Upper lobe of left lung (tissue), 6 donors: Measurements from ENCODE around the gene PDE4B. TPM values are rescaled to one million over a fixed set of nuclear protein-coding genes. Genes with fewer than 3 reads are reported as not detected.

Source experiments
- ATAC-seq, 2 donors: fragments of 200-7000 bp; cut with Tn5 transposase; one replicate each; pipeline ENCODE4 v1.9.1; 2022; ENCODE audit warnings: mild to moderate bottlenecking in 2 of 2, moderate library complexity in 2 of 2; ENCODE audit not compliant: low FRiP score in 2 of 2
- DNase-seq, 2 donors: peaks; one replicate each; pipeline ENCODE4 v3.0.0-alpha.2; 2019 to 2020
- H3K27ac ChIP-seq, 4 donors: fragments of 200-600 bp; sonication (generic); one replicate each; pipeline ENCODE4 v1.5.1; 2016 to 2019
- H3K27me3 ChIP-seq, 4 donors: fragments of 200-600 bp; sonication (generic); one replicate each; pipeline ENCODE4 v1.5.1; 2017 to 2019
- H3K36me3 ChIP-seq, 4 donors: fragments of 200-600 bp; sonication (generic); one replicate each; pipeline ENCODE4 v1.5.1; 2016 to 2019
- H3K4me1 ChIP-seq, 4 donors: fragments of 200-600 bp; sonication (generic); one replicate each; pipeline ENCODE4 v1.5.1; 2018 to 2019
- H3K4me3 ChIP-seq, 4 donors: fragments of 200-600 bp; sonication (generic); one replicate each; pipeline ENCODE4 v1.5.1; 2017 to 2019; ENCODE audit warnings: mild to moderate bottlenecking in 2 of 4, moderate library complexity in 1 of 4
- H3K9me3 ChIP-seq, 4 donors: fragments of 200-600 bp; sonication (generic); one replicate each; pipeline ENCODE4 v1.5.1; 2018 to 2019
- CTCF ChIP-seq, 6 experiments: fragments of 450-650 bp in 4 of 6; fragments of 200-600 bp in 2 of 6; sonication (generic) in 2 of 6; IDR thresholded peaks; one replicate each; pipeline ENCODE4 v1.5.1; 2016 to 2019; ENCODE audit warnings: antibody characterized with exemption in 6 of 6
- EP300 ChIP-seq, 4 donors: sonication (generic); formaldehyde crosslinking; IDR thresholded peaks; one replicate each; pipeline ENCODE4 v1.5.1; 2017; ENCODE audit warnings: antibody characterized with exemption in 4 of 4, control low read depth in 2 of 4
- POLR2A ChIP-seq, 4 donors: fragments of 450-650 bp; IDR thresholded peaks; one replicate each; pipeline ENCODE4 v1.5.1; 2016 to 2017; ENCODE audit warnings: antibody characterized with exemption in 4 of 4, mild to moderate bottlenecking in 2 of 4
- POLR2AphosphoS5 ChIP-seq, 2 donors: sonication (generic); formaldehyde crosslinking; IDR thresholded peaks; one replicate each; pipeline ENCODE4 v1.5.1; 2017; ENCODE audit warnings: antibody characterized with exemption in 2 of 2
- WGBS, 2 donors: methylation state at CpG; one replicate each; pipeline ENCODE4 v1.1.5; 2017 to 2018; 5-methylcytosine and 5-hydroxymethylcytosine counted together
- total RNA-seq, 6 donors: library from RNA; depleted of rRNA in 4 of 6; stranded (reverse); fragments of >200 nt in 4 of 6; gene quantifications; one replicate each; pipeline versions ENCODE4 v1.1.0 to v1.2.1, GENCODE V29; 2016 to 2021
- donor health status: DM: no; HTN: no; CAD: no; lungs with moderate emphysema.
- donor health status: DM: no; HTN: yes; CAD: no; lungs with severe emphysema.

PDE4B gene
- total RNA-seq, 6 donors from 2014 or later: 8.1 to 61.6 (median 15.9) TPM

GRCh38 chr1:66166753-66167152 is 374.1 kb downstream of the PDE4B start:
- no peak for ATAC-seq
- H3K9me3 ChIP-seq: no peaks in the 10 kb centered on the region
- no peaks in the 10 kb centered on the region for H3K36me3 ChIP-seq
- no peaks in the 10 kb centered on the region for H3K27me3 ChIP-seq
- no peak overlapping the region for H3K4me3 ChIP-seq
- H3K4me1 ChIP-seq: no peaks in the 10 kb centered on the region
- no peak overlapping the region for H3K27ac ChIP-seq
- TF ChIP-seq EP300 (IDR thresholded peaks at IDR 0.05): no peak
- no peak for TF ChIP-seq CTCF (IDR thresholded peaks at IDR 0.05)
- TF ChIP-seq POLR2AphosphoS5 (IDR thresholded peaks at IDR 0.05): no peak
- 87 to 91% methylated on average over 3 of the region's 3 CpGs for WGBS, 2 donors
- DNase-seq: no peak

- Histone ChIP-seq H3K36me3 (no peaks in the 10 kb centered on the region), H3K4me3 (no peak overlapping the region), H3K27me3 (no peaks in the 10 kb centered on the region), H3K9me3 (no peaks in the 10 kb centered on the region), H3K4me1 (no peaks in the 10 kb centered on the region), H3K27ac (no peak overlapping the region)
- DNase-seq: no peak
- ATAC-seq: no peak
- TF ChIP-seq POLR2AphosphoS5 (IDR thresholded peaks at IDR 0.05): no peak
- no peak for TF ChIP-seq POLR2A (IDR thresholded peaks at IDR 0.05)
- no peak for TF ChIP-seq EP300 (IDR thresholded peaks at IDR 0.05)
- no peak for TF ChIP-seq CTCF (IDR thresholded peaks at IDR 0.05)
These were observed 374.6 kb downstream of the PDE4B start for GRCh38 chr1:66167267-66167666.

- Histone ChIP-seq H3K36me3 (no peaks in the 10 kb centered on the region), H3K27me3 (no peaks in the 10 kb centered on the region), H3K4me1 (no peaks in the 10 kb centered on the region), H3K9me3 (no peaks in the 10 kb centered on the region), H3K27ac (no peak overlapping the region), H3K4me3 (no peak overlapping the region)
- ATAC-seq (no peak), DNase-seq (no peak)
- 64 to 73% methylated on average over 5 of the region's 5 CpGs for WGBS, 2 donors
- TF ChIP-seq CTCF (IDR thresholded peaks at IDR 0.05): no peak
- no peak for TF ChIP-seq POLR2AphosphoS5 (IDR thresholded peaks at IDR 0.05)
- TF ChIP-seq POLR2A (IDR thresholded peaks at IDR 0.05): no peak
- no peak for TF ChIP-seq EP300 (IDR thresholded peaks at IDR 0.05)
These were observed 375.8 kb downstream of the PDE4B start for GRCh38 chr1:66168467-66168887.

GRCh38 chr1:66168948-66169671 is 376.4 kb downstream of the PDE4B start:
- 46 to 48% methylated on average over 6 of the region's 6 CpGs for WGBS, 2 donors
- no peaks in the 10 kb centered on the region for H3K36me3 ChIP-seq
- ATAC-seq (peak in 1 of 2 donors; percentile 10), DNase-seq (no peak)
- H3K4me3 ChIP-seq: no peak overlapping the region
- no peaks in the 10 kb centered on the region for H3K4me1 ChIP-seq
- no peaks in the 10 kb centered on the region for H3K9me3 ChIP-seq
- TF ChIP-seq CTCF (IDR thresholded peaks at IDR 0.05): no peak
- TF ChIP-seq POLR2A (IDR thresholded peaks at IDR 0.05): no peak
- no peak for TF ChIP-seq POLR2AphosphoS5 (IDR thresholded peaks at IDR 0.05)
- TF ChIP-seq EP300 (IDR thresholded peaks at IDR 0.05): no peak
- H3K27me3 ChIP-seq: no peaks in the 10 kb centered on the region
- no peak overlapping the region for H3K27ac ChIP-seq

GRCh38 chr1:66172272-66172671 is 379.6 kb downstream of the PDE4B start:
- TF ChIP-seq POLR2AphosphoS5 (IDR thresholded peaks at IDR 0.05): no peak
- no peak for TF ChIP-seq POLR2A (IDR thresholded peaks at IDR 0.05)
- no peak for TF ChIP-seq CTCF (IDR thresholded peaks at IDR 0.05)
- no peak for TF ChIP-seq EP300 (IDR thresholded peaks at IDR 0.05)
- Histone ChIP-seq H3K27me3 (no peaks in the 10 kb centered on the region), H3K9me3 (no peaks in the 10 kb centered on the region), H3K4me1 (no peaks in the 10 kb centered on the region), H3K27ac (no peak overlapping the region), H3K36me3 (no peaks in the 10 kb centered on the region), H3K4me3 (no peak overlapping the region)
- DNase-seq (no peak), ATAC-seq (no peak)
- 78 to 90% methylated on average over 1 of the region's 1 CpG for WGBS, 2 donors
